MM.1S (cell line): ENCODE results near the gene MRTFA.

Experiments used
- DNase-seq: peaks from one replicate; pipeline ENCODE4 v3.0.0-alpha.2; 2015
- H2AFZ ChIP-seq: fragments of 300-600 bp; sonication (generic); 2 replicates; pipeline ENCODE4 v1.6.0; 2016; ENCODE audit warnings: antibody characterized with exemption, low read length
- H3F3A ChIP-seq: fragments of 300-600 bp; sonication (generic); 2 replicates; pipeline ENCODE4 v1.6.1; 2016; ENCODE audit warnings: mild to moderate bottlenecking, antibody characterized with exemption, low read length, moderate library complexity, mixed read lengths; ENCODE audit not compliant: insufficient read depth
- H3K27ac ChIP-seq: fragments of 300-600 bp; sonication (generic); 2 replicates; pipeline ENCODE4 v1.5.1; 2016; ENCODE audit warnings: mild to moderate bottlenecking, low read length
- H3K27me3 ChIP-seq: fragments of 300-600 bp; sonication (generic); replicated peaks from 2 replicates; pipeline ENCODE4 v1.6.0; 2016; ENCODE audit warnings: low read length; ENCODE audit not compliant: insufficient read depth
- H3K36me3 ChIP-seq: fragments of 300-600 bp; sonication (generic); replicated peaks from 2 replicates; pipeline ENCODE4 v1.6.1; 2016; ENCODE audit warnings: mild to moderate bottlenecking, low read length, mixed read lengths; ENCODE audit not compliant: insufficient read depth
- H3K4me1 ChIP-seq: fragments of 300-600 bp; sonication (generic); 2 replicates; pipeline ENCODE4 v1.6.1; 2016; ENCODE audit warnings: low read length, mixed read lengths
- H3K4me2 ChIP-seq: fragments of 300-600 bp; sonication (generic); 2 replicates; pipeline ENCODE4 v1.6.0; 2016; ENCODE audit warnings: low read depth, low read length
- H3K4me3 ChIP-seq: fragments of 300-600 bp; sonication (generic); 2 replicates; pipeline ENCODE4 v1.5.1; 2016; ENCODE audit warnings: low read length, mixed read lengths
- H3K79me2 ChIP-seq: fragments of 300-600 bp; sonication (generic); 2 replicates; pipeline ENCODE4 v1.6.1; 2016; ENCODE audit warnings: mixed run types, low read length, mixed read lengths
- H3K9ac ChIP-seq: fragments of 300-600 bp; sonication (generic); 2 replicates; pipeline ENCODE4 v1.6.1; 2016; ENCODE audit warnings: low read length, mixed read lengths
- H3K9me2 ChIP-seq: fragments of 300-600 bp; sonication (generic); replicated peaks from 2 replicates; pipeline ENCODE4 v1.6.1; 2016; ENCODE audit warnings: mild to moderate bottlenecking, low read length, mixed read lengths; ENCODE audit not compliant: insufficient read depth
- H3K9me3 ChIP-seq: fragments of 300-600 bp; sonication (generic); replicated peaks from 2 replicates; pipeline ENCODE4 v1.6.1; 2016; ENCODE audit warnings: mild to moderate bottlenecking, low read length, mixed read lengths; ENCODE audit not compliant: insufficient read depth
- H4K20me1 ChIP-seq: fragments of 300-600 bp; sonication (generic); 2 replicates; pipeline ENCODE4 v1.6.1; 2016; ENCODE audit warnings: mild to moderate bottlenecking, low read length, moderate library complexity, mixed read lengths; ENCODE audit not compliant: insufficient read depth
- CTCF ChIP-seq: fragments of 300-600 bp; sonication (generic); IDR thresholded peaks from 2 replicates; pipeline ENCODE4 v1.5.1; 2016; ENCODE audit warnings: antibody characterized with exemption, low read length, mixed read lengths
- EZH2 ChIP-seq: fragments of 300-600 bp; sonication (generic); optimal IDR thresholded peaks from 2 replicates; pipeline ENCODE3; 2017; ENCODE audit warnings: low read depth, mild to moderate bottlenecking, antibody characterized with exemption, low read length, mixed read lengths
- EZH2phosphoT487 ChIP-seq: fragments of 300-600 bp; sonication (generic); IDR thresholded peaks from 2 replicates; pipeline ENCODE4 v1.6.1; 2018; ENCODE audit warnings: antibody characterized with exemption, low read length

MRTFA gene

GRCh38 chr22:40611606-40612005, 24.9 kb downstream of the MRTFA start:
- Histone ChIP-seq H3F3A (no peaks in the 10 kb centered on the region), H4K20me1 (no peaks in the 10 kb centered on the region), H3K4me1 (no peaks in the 10 kb centered on the region), H3K79me2 (peaks cover 83% of the 10 kb centered on the region), H3K4me3 (no peak overlapping the region), H3K9me3 (no peaks in the 10 kb centered on the region), H3K27ac (no peak overlapping the region), H3K36me3 (no peaks in the 10 kb centered on the region), H3K9me2 (no peaks in the 10 kb centered on the region), H3K9ac (no peak overlapping the region), H3K4me2 (no peak overlapping the region), H3K27me3 (no peaks in the 10 kb centered on the region), H2AFZ (no peak overlapping the region)
- TF ChIP-seq EZH2 = no peak
- TF ChIP-seq EZH2phosphoT487 = no peak
- no peak for TF ChIP-seq CTCF
- DNase-seq = no peak

GRCh38 chr22:40610329-40610850, 26.1 kb downstream of the MRTFA start:
- Histone ChIP-seq H3K27ac (no peak overlapping the region), H3K4me2 (no peak overlapping the region), H3F3A (no peaks in the 10 kb centered on the region), H3K9me3 (no peaks in the 10 kb centered on the region), H3K4me3 (no peak overlapping the region), H3K36me3 (no peaks in the 10 kb centered on the region), H3K9ac (no peak overlapping the region), H4K20me1 (no peaks in the 10 kb centered on the region), H3K27me3 (no peaks in the 10 kb centered on the region), H3K79me2 (peaks cover 87% of the 10 kb centered on the region), H3K4me1 (no peaks in the 10 kb centered on the region), H2AFZ (no peak overlapping the region), H3K9me2 (no peaks in the 10 kb centered on the region)
- DNase-seq = no peak
- TF ChIP-seq CTCF (no peak), EZH2 (no peak), EZH2phosphoT487 (no peak)

GRCh38 chr22:40609216-40609615, 27.3 kb downstream of the MRTFA start:
- TF ChIP-seq CTCF = no peak
- TF ChIP-seq EZH2phosphoT487 = no peak
- no peak for TF ChIP-seq EZH2
- H4K20me1 ChIP-seq = no peaks in the 10 kb centered on the region

More at GRCh38 chr22:40609216-40609615, 27.3 kb downstream of the MRTFA start:
- H3K36me3 ChIP-seq = no peaks in the 10 kb centered on the region
- H3K79me2 ChIP-seq = peaks cover 85% of the 10 kb centered on the region
- H3F3A ChIP-seq = no peaks in the 10 kb centered on the region
- no peak overlapping the region for H3K4me3 ChIP-seq
- no peak for DNase-seq
- H3K4me1 ChIP-seq = no peaks in the 10 kb centered on the region
- H3K9ac ChIP-seq = no peak overlapping the region
- H3K27me3 ChIP-seq = no peaks in the 10 kb centered on the region
- no peak overlapping the region for H2AFZ ChIP-seq
- H3K9me3 ChIP-seq = no peaks in the 10 kb centered on the region
- no peaks in the 10 kb centered on the region for H3K9me2 ChIP-seq
- no peak overlapping the region for H3K4me2 ChIP-seq
- H3K27ac ChIP-seq = no peak overlapping the region
